ENCODE measurements around the gene TMEM132D.

Gene TMEM132D

DNA sequence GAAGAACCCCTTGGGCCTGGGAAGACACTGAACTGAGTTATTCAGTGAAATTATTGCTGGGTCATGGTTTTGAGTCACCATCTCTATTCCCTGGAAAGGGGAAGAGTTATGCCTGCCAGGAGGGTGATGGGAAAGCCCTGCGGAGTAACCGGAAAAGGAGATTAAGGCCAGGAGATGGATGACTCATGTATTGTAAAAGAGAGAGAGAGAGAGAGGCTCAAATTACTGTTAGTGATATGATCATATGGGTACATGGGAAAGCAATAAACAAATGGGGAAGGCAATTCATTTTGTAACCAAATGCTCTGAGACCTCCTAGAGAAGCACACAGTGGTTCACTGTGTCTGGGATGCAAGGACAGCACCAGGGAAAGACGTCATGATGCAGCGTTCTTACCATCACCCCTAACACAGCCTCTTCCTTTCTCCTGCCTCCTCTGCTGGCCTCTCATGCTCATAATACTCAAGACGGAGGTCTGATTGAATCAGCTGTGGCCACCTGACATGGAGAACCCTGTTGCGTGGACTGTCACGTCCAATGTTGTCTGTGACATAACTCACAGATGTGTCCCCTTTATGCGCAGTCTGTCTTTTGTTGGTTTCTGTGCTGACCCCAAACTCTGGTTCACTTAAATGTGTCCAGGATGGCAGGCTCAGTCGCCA is 243.7 kb downstream of the TMEM132D start:
- peak; percentile 58 for DNase-seq (ENCODE audit: low read depth)

DNA sequence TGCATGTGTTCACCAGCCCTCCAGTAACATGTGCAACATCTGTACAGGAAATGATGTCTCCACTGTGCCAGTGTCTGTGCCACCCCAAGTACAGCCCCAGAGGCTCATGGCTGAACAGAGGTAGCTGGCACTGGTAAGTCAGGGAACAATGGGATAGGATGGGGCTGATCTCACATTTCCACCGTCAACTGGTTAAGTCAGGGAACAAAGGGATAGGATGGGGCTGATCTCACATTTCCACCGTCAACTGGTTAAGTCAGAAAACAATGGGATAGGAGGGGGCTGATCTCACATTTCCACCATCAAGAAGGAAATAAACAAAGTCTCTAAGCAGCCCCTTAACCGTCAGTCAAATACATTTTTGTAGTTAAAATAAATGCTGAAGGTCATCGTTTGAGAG is 246.6 kb downstream of the TMEM132D start:
- no peak for DNase-seq (ENCODE audit: low read depth)

DNA sequence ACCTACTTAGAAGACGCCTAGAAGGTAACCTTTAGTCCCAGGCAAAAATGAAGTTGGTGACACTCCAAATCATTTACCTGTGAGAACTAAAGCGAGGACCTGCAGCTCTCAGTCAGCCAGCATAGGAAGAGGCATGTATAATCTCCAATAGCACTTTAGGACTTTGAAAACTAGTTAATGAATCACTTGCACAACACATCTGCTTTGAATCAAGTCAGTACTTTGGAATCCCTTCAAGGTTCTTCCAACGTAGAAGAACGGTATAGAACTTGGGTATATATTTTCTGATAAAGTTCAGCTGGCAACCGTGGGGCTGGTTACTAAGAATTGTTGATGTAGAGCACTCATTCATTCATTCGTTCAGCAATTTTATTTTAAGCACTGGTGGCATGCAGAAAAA is 251.9 kb downstream of the TMEM132D start:
- DNase-seq (ENCODE audit: low read depth), result no peak

DNA sequence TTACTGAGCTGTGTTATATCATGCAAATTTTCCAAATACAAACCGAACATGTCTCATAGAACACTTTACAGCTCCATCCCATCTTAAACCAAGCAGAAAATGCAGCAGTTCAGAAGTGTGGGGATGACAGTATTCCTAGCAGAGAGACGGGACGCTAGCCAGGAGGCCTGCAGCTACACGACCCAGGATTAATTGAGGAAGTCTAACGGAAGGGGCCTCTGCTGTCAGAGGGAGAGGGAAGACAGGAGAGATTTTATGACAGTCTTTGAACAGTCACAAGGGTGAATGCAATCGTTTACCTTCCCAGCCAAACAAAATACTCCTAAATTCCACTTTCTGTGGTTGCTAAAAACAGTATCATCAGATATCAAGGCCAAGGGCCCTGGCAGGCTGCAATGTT is 261.9 kb downstream of the TMEM132D start:
- no peak for DNase-seq (ENCODE audit: low read depth)

DNA sequence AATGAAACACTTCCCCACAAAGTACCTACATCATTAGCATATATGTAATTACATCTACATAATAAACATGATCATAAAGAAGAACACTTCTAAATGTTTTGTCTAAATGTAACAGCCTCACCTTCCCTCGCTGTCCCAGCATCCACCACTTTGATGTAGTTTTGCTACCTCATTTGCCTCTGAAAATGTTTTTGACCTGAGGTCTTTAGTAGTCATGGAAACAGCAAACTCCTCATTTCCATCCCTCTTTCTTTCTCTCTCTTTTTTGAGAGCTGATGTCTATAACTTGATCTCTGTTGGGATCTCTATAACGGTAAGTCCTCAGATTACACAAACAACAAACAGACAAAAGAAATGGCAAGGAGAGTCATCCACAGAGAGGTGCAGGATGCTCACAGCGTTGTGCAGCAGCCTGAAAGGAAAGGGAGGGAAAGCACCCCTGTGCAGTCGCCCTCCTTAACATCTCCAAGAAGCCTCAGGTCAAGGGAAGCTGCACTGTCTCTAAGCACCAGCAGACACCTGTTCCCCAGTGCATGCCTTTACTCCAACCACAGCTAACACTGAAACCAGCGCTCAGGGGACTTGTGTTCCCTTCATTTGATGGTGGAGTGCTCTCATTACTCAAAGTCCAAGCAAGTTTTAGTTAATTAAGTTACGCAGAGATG is 268.7 kb downstream of the TMEM132D start:
- DNase-seq (ENCODE audit: low read depth), result no peak

DNA sequence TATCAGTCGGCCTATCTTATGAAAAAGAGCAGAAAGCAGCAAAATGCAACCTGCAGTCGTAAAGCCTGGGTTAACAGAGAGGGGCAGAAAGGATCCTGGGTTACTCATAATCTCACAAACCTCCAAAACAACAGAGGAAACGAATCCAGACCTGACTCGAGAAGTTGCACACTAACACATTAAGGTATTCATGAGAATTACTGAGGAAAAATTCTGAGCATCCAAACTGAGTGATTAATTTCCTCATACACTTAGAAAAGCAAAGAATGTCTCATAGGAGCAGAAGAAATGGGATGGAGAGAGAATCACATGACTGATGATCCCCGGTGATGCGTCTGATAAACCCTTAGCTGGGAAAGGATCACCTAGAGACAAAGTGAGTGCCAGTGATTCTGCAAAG is 272.5 kb downstream of the TMEM132D start:
- no peak for DNase-seq (ENCODE audit: low read depth)

DNA sequence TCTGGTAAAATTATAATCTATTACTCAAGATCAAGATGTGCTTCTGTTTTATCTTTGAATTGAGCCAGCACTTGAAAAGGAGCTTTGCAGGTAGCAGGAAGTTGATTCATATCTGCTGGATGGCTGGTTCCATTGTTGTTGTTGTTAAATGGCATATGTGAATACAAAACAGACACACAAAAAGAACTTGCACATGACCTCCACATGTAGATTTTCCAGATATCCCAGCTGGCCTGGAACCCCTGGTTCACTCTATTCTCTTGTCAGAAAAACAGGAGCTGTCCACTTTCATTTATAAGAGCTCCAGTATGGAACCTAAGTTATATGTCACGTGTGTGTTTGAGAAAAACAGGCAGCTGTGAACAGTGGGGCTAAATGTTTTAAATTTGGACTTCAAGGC is 273.9 kb downstream of the TMEM132D start:
- no peak for DNase-seq (ENCODE audit: low read depth)

DNA sequence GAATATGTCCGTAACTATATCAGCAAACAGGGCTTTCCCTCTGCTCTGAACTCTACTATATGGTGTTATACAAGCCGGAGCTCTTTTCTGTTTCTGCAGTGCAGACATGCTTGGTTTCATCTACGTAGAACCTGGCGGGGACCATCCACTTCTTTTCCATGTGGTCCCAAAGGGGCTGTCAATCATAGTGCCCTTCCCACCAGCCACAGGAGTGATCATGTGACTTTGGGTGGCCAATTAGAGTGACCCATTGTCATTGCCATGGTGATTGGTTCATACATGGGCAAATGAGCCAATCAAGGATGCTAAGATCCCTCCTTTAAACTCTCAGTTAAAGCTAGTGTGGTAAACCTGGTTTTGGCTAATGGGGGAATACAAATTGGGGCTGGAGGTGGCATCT is 281.3 kb downstream of the TMEM132D start:
- DNase-seq (ENCODE audit: low read depth), result no peak

DNA sequence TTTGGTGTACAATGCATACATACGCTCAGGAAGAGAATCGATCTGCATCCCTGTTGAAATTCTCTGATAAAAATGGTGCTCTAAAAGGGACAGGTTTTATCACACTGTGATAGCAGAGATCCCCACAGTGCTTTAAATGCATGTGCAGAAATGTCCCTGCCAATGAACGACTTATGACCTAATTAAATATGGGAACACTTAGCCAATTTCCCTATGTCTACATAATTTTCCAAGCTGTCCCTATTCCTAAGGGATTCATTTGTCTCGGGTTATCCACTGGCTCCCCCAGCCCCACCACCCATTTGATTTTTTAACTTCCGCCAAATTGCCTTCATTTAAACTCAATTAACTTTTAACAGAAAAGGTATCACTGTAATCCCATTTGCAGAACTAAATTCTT is 284.6 kb downstream of the TMEM132D start:
- DNase-seq (ENCODE audit: low read depth), result no peak

DNA sequence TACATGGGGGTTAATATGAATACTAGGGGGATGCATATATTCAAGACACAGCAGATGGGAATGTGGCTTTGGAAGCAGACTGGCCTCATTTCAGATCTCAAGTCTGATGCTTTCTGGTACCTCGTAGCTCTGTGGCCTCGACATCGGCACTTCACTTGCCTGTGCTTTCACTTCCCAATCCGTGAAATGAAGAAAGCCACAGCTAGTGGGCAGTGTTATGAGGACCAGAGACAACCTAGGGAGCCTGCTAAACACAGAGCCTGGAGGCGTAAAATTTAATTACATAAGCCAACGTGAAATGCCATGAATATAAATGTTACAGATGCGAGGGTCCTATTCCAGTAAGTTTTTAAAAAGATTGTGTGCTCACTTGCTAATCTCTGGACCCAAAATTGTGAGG is 286.0 kb downstream of the TMEM132D start:
- no peak for DNase-seq (ENCODE audit: low read depth)

DNA sequence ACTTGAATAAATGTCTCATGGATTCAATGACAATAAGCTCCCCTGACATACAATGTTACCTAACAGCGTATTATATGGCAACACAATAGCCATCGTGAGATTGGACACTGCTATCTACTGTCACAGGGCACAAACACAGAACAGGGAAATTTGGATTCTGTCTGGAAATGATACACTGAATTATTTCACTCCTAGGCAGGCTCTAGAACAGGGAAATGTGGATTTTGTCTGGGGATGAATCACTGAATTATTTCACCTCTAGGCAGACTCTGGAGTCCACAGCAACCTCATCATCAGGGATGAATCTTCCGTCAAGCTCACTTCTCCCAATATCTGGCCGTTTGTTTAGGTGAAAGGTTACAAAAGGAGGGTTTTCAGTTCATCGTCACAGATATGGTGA is 288.8 kb downstream of the TMEM132D start:
- DNase-seq (ENCODE audit: low read depth), result no peak

DNA sequence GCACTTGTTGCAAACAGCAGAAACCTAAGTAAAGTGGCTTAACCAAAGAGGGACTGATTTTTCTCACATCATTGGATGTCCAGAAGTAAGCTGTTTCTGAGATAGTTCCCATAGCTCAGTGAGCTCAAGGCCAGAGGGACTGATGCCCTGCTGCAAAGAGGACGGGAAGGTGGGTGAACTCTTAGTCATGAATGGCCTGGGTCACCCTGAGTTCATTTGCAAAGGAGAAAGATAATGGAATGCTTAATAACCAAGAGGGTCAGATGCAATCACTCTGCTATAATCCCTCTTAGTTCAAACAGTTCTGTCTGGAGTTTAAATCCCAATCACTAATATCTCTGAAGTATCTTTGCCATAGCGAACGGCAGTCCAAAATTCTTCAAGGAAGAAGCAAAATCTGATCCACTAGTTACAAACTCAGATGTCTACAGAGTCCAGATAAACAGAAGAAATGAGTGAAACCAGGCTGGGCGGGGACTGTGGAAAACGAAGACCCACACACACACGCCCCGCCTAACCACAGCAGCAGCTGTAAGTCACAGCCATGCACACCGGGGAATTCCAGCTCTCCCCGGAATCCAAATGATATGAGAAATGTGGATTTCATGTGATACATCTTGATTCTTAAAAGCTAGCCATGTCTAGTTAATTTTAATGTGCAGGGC is 289.5 kb downstream of the TMEM132D start:
- DNase-seq (ENCODE audit: low read depth), result no peak

DNA sequence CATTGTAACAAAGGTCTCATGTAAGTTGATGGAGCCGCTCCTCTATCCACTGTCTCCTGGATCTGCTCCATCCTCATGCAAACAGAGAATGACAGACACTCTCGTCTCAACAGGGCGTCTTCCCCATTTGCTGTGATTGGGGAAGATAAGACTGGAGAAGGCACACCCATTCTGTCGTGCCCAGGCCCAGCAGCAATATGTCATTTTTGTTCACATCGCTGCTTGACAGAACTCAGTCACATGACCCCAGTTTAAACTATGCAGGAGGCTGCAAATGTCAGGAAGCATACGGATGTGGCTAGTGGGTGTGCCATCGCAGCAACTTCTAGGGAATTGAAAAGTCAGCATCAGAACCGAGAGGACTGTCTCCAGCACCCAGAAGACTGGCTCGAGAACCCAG is 290.5 kb downstream of the TMEM132D start:
- no peak for DNase-seq (ENCODE audit: low read depth)

DNA sequence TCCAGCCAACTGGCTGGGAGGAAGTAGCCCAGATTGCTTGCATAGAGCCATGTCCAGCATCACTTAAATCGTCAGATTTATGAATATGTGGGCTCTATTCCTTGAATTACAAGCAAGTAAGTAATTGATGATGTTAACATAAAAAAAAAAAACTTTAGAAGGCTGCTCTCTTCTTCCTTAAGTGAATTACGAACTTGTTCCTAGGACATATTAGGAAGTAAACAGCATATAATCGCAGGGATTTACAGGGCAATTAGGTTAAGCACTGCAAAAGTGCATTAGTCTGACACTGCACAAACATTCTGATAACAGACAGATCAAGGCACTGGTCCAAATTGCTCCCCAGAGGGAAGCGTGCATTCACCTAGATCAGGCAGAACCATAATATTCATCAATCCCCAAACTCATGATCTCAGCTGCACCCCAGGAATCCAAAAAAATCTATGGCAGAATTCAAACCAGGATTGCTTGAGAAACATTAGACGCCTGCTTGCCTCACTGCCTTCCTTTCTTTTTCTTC is 293.2 kb downstream of the TMEM132D start:
- no peak for DNase-seq (ENCODE audit: low read depth)

DNA sequence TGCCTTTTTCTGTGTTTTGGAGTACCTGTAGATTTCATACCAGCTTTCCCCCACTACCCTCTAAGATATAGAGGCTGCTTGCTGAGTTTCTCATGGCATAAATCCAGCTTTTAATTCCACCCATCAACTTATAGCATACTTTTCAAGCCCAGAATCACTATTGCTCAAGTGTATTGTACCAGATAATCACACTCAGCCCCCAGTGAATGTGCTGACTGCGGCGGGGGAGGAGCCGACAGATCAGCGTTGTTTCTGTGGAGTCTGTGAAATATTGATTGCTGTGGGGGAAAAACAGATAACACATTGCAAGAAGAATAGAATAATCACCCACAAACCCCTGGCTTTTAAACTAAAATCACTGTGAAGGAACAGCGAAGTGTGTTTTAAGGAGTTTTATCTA is 296.1 kb downstream of the TMEM132D start:
- DNase-seq (ENCODE audit: low read depth), result peak; percentile 0

DNA sequence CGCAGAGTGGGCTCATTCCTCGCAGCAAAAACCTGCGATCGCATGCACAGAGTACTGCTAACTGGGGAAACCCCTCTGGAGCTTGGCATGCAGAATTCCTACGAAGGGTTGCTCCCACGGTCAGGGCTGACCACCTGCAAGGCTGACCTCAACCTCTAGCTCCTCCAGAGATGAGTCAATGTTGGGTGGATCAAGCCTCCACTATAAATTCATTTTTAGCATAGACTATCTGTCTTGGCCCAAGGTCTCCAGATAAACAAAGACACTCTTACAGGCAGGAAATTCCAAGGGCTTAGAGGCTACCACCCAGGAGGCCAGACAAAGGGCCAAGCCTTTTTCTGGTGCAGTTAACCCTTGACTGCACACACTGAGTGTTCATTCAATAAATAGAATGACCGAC is 296.5 kb downstream of the TMEM132D start:
- DNase-seq (ENCODE audit: low read depth), result peak; percentile 53

DNA sequence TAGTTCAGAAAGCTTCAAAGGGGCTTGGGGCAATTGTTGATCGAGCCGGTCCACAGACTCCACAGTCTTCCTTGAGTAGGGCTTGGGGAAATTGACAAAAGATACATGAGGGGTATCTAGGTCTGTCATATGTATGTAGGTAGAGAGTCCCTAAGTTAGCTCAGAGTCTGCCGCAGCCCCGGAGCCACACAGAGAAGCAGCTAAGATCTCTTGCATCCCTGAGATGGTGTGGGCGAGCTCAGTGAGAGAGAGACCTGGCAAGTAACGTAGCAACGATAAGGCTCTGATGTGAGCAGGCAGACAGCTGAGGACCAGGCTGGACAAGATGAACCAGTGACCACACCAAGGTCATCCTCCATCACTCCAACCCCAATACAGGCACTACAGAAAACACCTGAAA is 297.6 kb downstream of the TMEM132D start:
- no peak for DNase-seq (ENCODE audit: low read depth)

DNA sequence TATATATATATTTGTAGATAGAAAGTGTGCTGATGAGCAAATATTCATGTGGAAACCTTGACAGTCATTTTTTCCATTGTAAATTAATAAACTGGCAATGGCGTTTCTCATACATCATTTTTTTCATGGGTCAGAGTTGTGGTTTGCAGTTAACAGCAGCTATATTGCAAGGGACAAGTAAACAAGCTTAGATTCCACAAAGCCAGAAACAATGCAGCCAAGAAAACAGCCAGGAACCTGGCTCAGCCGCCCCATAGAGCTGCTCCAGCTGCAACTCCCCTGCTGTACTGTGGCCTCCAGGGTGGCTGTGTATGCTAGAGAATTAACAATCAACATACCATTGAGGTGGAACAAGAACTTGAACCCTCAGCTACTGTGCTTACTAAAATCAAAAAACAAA is 298.2 kb downstream of the TMEM132D start:
- no peak for DNase-seq (ENCODE audit: low read depth)

DNA sequence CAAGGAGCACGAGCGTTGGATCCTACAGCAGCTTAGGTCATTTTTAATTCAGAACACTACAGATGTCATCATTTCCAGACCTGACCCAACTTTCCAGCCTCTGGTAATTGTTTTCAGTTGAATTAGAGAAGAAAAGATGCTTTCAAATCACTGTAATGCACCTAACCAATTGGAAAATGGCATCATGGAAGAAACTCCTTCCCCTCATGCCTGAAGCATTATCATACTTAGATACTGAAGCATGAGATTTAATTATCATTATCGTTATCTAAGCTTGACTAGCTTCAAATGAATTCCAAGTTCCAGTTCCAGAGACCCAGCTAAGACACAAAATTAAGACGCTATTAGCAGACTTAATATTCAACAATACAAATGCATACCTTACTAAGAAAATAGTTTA is 299.3 kb downstream of the TMEM132D start:
- no peak for DNase-seq (ENCODE audit: low read depth)

DNA sequence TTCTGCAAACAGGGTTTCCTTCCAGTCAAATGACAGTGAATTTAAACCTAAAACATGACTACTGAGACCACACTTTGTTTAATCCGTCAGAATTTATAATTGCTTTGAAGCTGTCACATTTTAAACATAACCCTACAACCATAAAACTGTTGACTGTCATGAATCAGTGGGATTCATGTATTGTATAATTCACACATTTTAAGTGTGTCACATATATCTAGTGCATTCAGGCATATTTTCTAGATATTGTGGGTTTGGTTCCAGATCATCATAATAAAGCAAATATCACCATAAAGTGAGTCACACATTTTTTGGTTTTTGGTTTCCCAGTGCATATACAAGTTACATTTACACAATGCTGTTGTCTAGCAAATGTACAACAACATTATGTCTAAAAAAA is 304.4 kb downstream of the TMEM132D start:
- DNase-seq (ENCODE audit: low read depth), result no peak

DNA sequence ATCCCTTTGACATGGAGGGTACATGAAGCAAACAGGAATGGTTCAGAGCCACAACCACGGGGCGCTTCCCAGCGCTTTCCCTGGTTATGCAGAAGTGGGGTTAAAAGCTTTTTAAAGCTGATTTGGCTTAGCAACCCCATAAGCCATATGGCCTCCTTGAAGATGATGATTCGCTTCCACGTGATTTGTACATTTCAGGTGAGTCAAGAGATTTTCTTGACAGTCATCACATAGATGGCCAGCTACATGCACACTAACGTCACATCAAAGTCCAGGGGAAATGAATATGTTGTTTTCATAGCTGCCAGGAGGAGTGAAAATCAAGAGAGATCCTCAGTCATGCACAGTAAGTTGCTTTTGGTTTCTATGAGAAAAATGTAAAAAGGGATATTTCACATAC is 309.7 kb downstream of the TMEM132D start:
- DNase-seq (ENCODE audit: low read depth), result no peak

DNA sequence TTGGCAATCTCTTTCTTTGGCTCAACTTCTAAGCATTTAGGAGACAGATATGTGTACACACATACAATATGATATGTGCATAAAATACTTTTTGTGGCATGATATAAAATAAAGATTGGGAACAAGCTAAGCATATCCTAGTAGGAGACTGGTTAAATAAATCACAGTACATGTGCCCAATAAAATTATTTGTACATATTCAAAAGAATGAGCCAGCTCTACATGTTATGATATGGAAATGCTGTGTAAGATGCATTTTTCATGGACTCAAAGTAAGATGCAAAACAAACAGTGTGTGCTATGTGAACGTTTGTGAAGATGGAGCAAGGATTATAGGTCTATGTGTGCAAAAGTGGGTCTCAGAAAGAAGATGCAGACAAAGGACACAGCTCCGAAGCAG is 311.4 kb downstream of the TMEM132D start:
- DNase-seq (ENCODE audit: low read depth), result no peak

DNA sequence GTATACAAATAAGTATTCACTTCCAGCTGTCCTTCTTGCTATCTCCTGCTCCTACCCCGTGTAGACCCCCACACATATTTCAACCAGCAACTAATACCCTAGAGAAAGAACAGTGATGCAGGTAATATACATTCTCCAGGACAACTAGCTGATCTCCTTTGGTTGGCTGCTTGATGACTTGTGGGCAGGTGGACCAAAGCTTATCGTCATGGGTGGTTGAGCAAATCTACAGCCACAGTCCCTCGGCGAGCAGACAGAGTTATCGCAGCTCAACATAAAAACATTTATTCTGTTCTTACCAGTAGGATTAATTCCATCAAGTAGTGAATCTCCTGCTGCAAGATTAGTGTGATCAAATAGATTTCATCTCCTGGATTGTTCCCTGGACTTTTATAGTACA is 314.3 kb downstream of the TMEM132D start:
- DNase-seq (ENCODE audit: low read depth), result no peak

Data from amniotic epithelial cell (primary cell).